Measurements from ENCODE around the gene MAPK14. TPM values are rescaled to one million over a fixed set of nuclear protein-coding genes. Genes with fewer than 3 reads are reported as not detected.
A peak's percentile ranks its signal among the peaks of the same experiment; 100 is the strongest.
"Not testable (repeated sequence)": the region's sequence is repeated elsewhere in the genome, so short reads cannot be mapped to it uniquely, and the experiment has no call there.

Gene MAPK14
- total and polyA plus RNA-seq, 12 donors = 9.2 to 38.1 (median 29.3) TPM

GRCh38 chr6:36083446-36083845 is 55.8 kb downstream of the MAPK14 start:
- ATAC-seq (no peak), DNase-seq (no peak)
- Histone ChIP-seq H3K9me3 (peaks cover 0 to 21% (median 3%) of the 10 kb centered on the region in 11 donors), H3K4me1 (no peaks in the 10 kb centered on the region), H3K27me3 (no peaks in the 10 kb centered on the region), H3K36me3 (peaks cover 0 to 73% (median 33%) of the 10 kb centered on the region in 9 donors), H3K4me3 (no peak overlapping the region), H3K27ac (no peak overlapping the region)
- TF ChIP-seq, protein P1, sequence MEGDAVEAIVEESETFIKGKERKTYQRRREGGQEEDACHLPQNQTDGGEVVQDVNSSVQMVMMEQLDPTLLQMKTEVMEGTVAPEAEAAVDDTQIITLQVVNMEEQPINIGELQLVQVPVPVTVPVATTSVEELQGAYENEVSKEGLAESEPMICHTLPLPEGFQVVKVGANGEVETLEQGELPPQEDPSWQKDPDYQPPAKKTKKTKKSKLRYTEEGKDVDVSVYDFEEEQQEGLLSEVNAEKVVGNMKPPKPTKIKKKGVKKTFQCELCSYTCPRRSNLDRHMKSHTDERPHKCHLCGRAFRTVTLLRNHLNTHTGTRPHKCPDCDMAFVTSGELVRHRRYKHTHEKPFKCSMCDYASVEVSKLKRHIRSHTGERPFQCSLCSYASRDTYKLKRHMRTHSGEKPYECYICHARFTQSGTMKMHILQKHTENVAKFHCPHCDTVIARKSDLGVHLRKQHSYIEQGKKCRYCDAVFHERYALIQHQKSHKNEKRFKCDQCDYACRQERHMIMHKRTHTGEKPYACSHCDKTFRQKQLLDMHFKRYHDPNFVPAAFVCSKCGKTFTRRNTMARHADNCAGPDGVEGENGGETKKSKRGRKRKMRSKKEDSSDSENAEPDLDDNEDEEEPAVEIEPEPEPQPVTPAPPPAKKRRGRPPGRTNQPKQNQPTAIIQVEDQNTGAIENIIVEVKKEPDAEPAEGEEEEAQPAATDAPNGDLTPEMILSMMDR (IDR thresholded peaks at IDR 0.05) = no peak
- WGBS, 2 donors = 75 to 92% methylated on average over 3 of the region's 3 CpGs
- intact Hi-C loops (cut with DNase I) = no loop called here

DNA sequence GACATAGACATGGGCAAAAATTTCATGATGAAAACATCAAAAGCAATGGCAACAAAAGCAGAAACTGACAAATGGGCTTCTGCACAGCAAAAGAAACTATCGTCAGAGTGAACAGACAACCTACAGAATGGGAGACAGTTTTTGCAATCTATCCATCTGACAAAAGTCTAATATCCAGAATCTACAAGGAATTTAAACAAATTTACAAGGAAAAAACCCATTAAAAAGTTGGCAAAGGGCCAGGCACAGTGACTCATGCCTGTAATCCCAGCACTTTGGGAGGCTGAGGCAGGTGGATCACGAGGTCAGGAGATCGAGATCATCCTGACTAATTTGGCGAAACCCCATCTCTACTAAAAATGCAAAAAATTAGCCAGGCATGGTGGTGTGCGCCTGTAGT is 60.6 kb downstream of the MAPK14 start:
- ATAC-seq; H3K27ac ChIP-seq; intact Hi-C loops (cut with DNase I); H3K4me1 ChIP-seq; H3K4me3 ChIP-seq; DNase-seq; H3K27me3 ChIP-seq: not testable (repeated sequence)
- Histone ChIP-seq H3K9me3 (peaks cover 0 to 11% (median 0%) of the 10 kb centered on the region in 11 donors), H3K36me3 (peaks cover 0 to 52% (median 7%) of the 10 kb centered on the region in 9 donors)
- WGBS, 2 donors = 95 to 96% methylated on average over 5 of the region's 5 CpGs

DNA sequence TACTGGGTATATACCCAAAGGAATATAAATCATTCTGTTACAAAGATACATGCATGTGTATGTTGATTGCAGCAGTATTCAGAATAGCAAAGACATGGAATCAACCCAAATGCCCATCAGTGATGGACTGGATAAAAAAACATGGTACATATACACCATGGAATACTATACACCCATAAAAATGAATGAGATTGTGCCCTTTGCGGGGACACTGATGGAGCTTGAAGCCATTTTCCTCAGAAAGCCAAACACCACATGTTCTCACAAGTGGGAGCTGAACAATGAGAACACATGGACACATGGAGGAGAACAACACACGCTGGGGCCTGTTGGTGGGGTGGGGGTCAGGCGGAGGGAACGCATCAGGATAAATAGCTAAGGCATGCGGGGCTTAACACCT is 61.4 kb downstream of the MAPK14 start:
- no peak for ATAC-seq

GRCh38 chr6:36094238-36094637 is 66.6 kb downstream of the MAPK14 start:
- intact Hi-C loops (cut with DNase I) = loop anchor here in 7 of 10 donors (2.0 to 10.0 kb wide), 3 partner anchors 67 to 569 kb away; partner anchors contain the start of gene MAPK14 (in 5 of the 7)
- H3K27ac ChIP-seq = peak overlapping the region in 2 of 10 donors; percentile 32 to 50
- no peak overlapping the region for H3K4me3 ChIP-seq
- ATAC-seq (no peak), DNase-seq (no peak)
- H3K4me1 ChIP-seq = peaks cover 0 to 26% (median 11%) of the 10 kb centered on the region in 9 donors
- peaks cover 0 to 54% (median 0%) of the 10 kb centered on the region in 9 donors for H3K36me3 ChIP-seq
- H3K9me3 ChIP-seq = no peaks in the 10 kb centered on the region
- H3K27me3 ChIP-seq = no peaks in the 10 kb centered on the region
- TF ChIP-seq, protein P1 (IDR thresholded peaks at IDR 0.05) = no peak
- 94 to 99% methylated on average over 2 of the region's 2 CpGs for WGBS, 2 donors

More for the DNA sequence above, 61.4 kb downstream of the MAPK14 start:
- H3K27me3 ChIP-seq = no peaks in the 10 kb centered on the region
- H3K4me3 ChIP-seq = no peak overlapping the region
- H3K9me3 ChIP-seq = peaks cover 0 to 11% (median 0%) of the 10 kb centered on the region in 11 donors
- H3K27ac ChIP-seq = no peak overlapping the region
- H3K36me3 ChIP-seq = peaks cover 0 to 44% (median 0%) of the 10 kb centered on the region in 9 donors
- intact Hi-C loops (cut with DNase I) = no loop called here
- DNase-seq = no peak
- 97 to 99% methylated on average over 5 of the region's 5 CpGs for WGBS, 2 donors
- TF ChIP-seq, protein P1 (IDR thresholded peaks at IDR 0.05) = no peak
- no peaks in the 10 kb centered on the region for H3K4me1 ChIP-seq
